Measurements from ENCODE around the gene UPF2.
"Not testable (repeated sequence)": the region's sequence is repeated elsewhere in the genome, so short reads cannot be mapped to it uniquely, and the experiment has no call there.

The UPF2 gene

DNA sequence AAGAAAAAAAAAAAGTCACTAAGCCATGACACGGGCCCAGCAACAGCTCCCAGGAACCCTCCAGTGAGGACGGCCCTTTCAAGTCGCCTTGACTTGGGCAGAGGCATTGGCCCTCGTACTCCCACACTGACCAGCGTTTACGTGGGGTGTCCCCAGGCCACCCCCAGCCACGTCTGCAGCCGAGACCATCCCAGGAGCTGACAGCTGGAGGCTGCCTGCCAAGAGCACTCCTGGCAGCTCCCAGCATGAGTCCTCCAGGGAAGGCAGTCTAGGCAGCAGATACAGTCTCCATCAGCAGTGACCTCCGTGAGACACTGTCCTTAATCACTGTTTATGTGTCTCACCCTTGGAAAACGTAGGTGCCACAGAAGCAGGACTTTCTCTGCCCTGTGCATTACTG is 133.0 kb downstream of the UPF2 start:
- DNase-seq (ENCODE audit: extremely low read depth in 1 of 2, low read depth in 1 of 2), result no peak

DNA sequence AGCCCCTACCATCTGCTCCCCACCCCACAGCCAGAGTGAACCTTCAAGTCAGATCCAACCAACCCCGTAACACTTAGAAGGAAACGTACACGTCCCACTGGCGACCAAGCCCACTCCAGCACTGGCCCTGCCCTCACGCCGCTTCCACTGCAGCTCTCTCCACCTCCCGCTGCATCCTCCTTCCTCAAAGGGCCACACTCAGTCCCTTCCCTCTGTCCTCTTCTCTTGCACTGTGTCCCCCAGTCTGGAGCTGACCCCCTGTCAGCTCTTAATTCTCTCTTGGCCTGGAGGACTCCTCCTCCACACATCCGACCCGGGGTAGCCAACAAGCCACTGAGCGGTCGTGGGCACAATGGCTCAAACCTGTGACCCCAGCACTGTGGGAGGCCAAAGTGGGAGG is 133.6 kb downstream of the UPF2 start:
- no peak for DNase-seq (ENCODE audit: extremely low read depth in 1 of 2, low read depth in 1 of 2)

DNA sequence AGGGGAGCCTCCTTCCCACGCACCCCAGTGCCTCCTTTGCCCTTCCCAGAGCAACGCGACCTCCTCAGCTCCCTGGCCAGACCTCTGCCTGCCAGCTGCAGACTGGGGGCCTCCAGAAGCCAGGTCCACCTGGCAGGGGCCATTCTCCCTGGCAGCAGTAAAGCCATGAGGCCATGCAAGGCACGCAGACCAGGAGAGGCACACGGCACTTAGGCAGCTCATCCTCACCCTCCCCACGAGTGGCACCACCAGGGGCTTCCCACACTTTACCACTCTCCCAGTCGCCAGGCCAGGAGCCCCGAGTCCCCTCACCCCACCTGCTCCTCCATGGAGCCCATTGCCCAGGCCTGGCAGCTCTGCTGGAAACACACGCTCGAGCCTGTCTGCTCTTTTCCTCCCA is 134.1 kb downstream of the UPF2 start:
- DNase-seq (ENCODE audit: extremely low read depth in 1 of 2, low read depth in 1 of 2), result no peak

DNA sequence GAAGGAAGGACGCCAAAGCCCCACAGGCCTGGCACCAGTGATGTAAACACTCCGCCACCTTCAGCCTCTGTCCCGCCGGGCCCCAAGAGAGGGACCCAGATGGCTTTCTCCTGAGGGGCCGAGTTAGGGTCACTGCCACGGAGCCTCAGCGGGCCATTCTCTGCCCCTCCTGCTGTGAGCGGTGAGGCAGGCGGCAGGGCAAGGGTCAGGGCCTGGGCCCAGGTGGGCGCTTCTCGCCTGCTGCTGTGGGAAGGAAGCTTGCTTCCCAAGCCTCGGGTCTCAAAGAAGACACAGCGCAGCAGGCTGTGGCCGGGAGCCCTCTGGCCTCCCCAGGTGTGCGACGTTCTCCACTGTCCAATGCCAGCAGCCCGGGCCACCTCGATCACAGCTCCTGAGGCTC is 134.7 kb downstream of the UPF2 start:
- DNase-seq (ENCODE audit: extremely low read depth in 1 of 2, low read depth in 1 of 2), result no peak

DNA sequence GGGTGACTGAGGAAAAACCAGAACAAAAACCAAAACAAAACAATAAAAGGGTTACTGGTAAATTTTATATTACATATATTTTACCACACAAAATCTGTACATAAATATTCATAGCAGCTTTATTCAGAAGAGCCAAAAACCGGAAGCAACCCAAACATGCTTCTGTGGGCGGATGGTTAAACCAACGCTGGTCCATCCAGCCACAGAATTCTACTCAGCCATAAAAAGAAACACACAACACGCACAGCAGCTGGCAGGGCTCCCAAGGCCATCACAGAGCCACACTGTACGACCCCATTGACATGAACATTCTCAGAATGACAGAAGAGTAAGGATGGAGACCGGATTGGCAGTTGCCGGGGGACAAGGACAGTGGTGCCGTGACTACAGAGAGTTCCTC is 135.9 kb downstream of the UPF2 start:
- DNase-seq (ENCODE audit: extremely low read depth in 1 of 2, low read depth in 1 of 2), result no peak

DNA sequence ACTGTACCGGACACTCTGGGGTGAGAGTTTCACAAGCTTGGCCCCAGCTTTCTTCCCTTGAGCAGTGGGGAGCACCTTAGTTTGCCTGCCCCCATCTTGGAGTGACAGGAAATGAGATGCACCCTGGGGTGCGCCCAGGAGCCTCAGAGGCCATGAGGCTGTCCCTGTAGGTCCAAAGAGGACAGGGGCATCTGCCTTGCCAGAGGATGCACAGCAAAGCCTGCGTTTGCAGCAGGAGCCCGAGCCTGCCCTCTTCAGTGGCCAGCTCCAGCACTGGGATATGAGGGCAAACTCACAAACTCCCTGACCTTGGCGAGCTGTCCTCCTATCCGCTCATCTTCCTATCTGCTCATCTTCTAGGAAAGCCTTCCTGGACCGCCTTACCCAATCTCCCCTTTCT is 140.0 kb downstream of the UPF2 start:
- DNase-seq (ENCODE audit: extremely low read depth in 1 of 2, low read depth in 1 of 2), result no peak

DNA sequence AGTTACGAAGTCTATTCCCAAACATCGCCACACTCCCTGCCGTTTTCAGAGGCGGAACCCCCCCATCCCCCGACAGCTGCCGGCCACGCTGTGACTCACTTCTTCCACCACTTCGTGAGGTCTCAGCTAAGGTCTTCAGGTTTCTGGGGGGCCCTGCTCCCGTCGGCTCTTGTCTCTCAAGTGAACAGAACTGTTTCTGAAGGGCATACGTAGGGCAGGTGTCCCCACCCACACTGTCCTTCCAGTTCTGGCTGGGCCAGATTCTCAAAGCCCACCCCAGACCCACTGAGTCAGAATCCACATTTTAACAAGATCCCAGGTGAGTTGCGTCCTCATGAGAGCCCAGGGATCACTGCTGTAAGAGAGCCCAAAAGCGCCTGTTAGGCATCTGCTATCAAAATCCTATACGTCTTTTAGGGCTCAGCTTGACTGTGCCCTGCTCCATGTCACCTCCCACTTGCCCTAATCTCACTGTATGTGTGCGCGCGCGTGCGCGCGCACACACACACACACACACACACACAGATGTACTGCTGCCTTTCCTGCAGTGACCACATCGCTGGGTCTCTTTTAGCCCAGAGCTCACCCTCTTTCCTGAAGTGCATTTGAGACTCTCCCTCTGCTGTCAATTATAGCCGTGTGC is 140.7 kb downstream of the UPF2 start:
- no peak for DNase-seq (ENCODE audit: extremely low read depth in 1 of 2, low read depth in 1 of 2)

DNA sequence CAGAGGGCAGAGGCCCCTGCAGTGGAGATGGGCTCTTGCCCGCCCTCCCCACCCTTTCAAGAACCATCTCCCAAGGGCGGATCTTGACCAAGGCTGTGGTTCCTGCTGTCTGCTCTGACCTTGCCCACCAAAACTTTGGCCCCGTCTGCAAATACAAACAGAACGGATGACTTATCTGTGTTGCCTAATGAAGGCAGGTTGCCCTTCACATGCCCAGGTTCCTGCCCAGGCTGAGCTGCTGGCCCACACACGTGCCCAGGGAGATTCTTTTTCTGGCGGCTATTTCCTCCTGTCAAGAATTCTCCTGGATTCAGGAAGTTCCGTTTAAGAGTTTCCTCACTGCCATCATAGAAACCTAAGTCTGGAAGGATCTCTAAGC is 141.2 kb downstream of the UPF2 start:
- DNase-seq (ENCODE audit: extremely low read depth in 1 of 2, low read depth in 1 of 2), result no peak

DNA sequence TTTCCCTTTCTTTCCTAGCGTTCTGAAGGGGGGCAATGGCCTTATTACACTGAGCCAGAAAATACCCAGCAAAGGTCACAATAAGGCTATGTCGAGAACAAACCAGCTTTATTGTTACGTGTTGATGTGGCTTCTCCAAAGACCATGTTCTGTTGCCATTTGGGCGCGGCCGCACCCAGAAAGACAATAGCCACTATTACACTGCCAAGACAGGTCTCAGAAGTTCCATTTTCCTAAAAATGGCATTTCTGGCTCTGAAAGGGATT is 141.6 kb downstream of the UPF2 start:
- DNase-seq (ENCODE audit: extremely low read depth in 1 of 2, low read depth in 1 of 2), result no peak

DNA sequence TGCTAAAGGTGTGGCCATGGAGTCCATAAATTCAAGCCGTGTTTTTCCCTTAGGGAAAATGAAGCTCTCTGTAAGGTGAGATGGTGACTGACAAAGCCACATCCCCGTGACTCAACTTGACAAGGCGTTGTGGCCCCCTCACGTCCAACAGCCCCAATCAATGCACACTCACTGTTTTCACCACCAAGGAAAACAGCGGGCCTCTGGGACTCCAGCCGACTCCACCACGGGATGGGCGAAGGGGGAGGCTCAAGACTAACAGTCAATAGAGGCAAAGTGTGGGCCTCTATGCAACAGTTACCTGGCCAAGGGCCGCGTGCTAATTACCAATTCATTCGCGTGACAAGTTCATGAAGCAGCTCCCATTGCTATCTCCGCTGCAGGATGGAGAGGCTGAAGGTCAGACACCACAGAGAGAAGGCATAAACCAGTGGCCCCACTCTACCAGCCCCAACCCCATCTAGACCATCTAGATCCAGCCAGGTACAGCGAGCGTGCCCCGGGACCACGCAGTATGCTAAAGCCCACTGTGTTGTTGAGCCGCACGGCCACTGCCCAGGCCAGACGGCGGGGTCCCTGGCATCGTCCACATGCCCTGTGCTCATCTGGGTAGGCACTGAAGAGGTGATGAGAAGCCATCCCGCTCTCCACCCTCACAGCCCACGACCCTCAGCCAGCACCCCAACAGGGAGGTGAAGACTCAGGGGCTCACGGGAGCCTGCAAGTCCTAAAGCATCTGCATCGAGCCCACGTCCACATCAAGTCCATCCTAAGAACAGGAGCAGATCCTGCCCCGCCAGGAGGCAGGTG is 143.3 kb downstream of the UPF2 start:
- DNase-seq (ENCODE audit: extremely low read depth in 1 of 2, low read depth in 1 of 2), result no peak

DNA sequence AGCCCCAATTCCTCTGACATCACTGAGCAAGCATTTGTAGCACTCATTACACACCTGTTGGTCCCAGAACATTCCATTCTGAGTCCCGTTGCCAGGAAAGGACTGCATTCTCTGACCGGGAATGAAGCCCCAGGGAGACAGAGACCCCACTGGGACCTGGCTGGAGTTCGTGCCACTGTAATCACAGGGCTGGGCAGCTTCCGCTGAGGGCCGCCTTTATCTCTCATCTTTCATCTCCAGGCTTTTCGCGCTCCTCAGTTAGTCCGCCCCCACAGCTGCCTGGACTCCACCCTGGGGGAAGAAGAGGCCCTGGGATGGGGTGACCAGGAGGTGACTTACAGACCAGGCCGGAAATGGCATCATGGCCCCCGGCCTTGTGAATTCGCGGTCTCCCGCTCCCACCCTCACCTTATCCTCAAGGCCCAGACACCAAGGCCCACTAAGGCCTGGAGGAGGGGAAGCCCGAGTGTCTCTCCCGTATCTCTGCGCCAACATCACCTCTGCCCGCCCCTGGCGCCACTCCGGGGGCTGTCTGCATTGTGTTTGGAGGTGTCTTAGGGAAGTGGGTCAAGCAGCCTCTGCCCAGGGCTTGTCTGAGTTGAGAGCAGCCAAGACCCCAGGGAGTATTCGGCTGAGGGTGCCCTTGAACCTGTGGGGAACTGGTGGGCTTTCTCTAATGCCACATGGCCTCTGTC is 144.1 kb downstream of the UPF2 start:
- no peak for DNase-seq (ENCODE audit: extremely low read depth in 1 of 2, low read depth in 1 of 2)

DNA sequence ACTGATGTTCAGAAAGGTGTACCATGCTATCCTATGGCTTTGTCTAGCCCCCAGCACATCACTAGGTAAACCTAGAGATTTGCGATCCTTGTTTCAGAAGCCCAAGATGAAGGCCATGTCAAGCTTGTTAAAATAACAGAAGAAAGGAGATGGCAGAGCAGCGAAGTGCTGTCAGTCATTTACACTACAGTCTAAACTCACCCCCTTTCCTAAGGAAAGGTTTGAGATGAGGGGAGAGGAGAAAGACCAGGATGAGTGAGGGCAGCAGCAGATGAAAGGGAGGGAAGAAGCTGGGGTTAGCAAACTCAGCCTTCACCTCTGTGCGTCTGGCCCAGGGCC is 144.6 kb downstream of the UPF2 start:
- no peak for DNase-seq (ENCODE audit: extremely low read depth in 1 of 2, low read depth in 1 of 2)

DNA sequence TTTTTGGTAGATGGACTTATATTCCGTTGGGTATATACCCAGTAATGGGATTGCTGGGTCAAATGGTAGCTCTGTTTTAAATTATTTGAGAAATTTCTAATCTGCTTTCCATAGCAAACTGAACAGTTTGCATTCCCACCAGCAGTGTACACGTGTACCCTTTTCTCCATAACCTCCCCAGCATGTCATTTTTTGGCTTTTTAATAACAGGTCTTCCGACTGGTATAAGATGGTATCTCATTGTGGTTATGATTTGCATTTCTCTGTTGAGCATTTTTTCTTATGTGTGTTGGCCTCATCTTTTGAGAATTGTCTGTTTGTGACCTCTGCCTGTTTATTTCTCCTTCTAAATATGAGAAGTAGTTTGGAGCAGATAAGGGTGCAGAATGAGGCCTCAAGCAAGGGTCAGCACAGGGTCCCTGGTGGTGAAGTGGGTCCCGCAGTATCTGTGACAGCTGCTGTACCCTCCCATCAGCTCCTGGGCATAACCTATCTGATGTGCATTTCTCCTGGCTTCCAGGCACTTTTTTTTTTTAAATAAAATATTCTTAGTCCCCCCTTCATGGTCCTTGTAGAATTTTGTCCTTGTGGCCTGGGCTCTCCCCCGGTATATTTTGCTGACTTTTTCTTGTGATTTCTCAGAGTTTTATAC is 145.9 kb downstream of the UPF2 start:
- DNase-seq (ENCODE audit: extremely low read depth in 1 of 2, low read depth in 1 of 2), result no peak

DNA sequence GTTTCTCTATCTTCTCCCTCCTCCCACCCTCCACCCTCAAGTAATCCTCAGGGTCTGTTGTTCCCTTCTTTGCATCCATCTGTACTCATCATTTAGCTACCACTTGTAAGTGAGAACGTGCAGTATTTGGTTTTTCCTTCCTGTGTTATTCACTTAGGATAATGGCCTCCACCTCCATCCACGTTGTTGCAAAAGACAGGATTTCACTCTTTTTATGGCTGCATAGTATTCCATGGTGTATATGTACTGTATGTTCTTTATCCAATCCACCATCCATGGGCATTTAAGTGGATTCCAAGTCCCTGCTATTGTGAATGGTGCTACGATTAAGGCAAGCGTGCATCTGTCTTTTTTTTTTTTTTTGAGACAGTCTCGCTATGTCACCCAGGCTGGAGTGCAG is 147.0 kb downstream of the UPF2 start:
- no peak for DNase-seq (ENCODE audit: extremely low read depth in 1 of 2, low read depth in 1 of 2)

DNA sequence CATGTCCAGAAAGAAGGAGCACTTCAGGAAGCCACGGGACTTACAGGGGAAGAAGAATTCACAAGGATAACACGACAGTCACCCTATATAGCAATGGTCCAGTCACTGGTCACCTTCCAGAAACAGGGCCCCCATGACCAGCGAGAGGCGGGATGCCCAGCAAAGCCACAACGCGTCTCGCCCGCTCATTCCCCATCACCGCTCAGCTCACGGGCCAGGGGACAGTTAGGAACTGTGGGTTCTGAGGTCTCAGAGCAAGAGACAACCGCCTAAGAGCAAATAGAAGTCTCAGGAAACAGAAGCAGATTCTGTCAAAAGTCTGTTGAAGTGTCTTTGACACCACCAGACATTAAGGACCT is 147.5 kb downstream of the UPF2 start:
- no peak for DNase-seq (ENCODE audit: extremely low read depth in 1 of 2, low read depth in 1 of 2)

DNA sequence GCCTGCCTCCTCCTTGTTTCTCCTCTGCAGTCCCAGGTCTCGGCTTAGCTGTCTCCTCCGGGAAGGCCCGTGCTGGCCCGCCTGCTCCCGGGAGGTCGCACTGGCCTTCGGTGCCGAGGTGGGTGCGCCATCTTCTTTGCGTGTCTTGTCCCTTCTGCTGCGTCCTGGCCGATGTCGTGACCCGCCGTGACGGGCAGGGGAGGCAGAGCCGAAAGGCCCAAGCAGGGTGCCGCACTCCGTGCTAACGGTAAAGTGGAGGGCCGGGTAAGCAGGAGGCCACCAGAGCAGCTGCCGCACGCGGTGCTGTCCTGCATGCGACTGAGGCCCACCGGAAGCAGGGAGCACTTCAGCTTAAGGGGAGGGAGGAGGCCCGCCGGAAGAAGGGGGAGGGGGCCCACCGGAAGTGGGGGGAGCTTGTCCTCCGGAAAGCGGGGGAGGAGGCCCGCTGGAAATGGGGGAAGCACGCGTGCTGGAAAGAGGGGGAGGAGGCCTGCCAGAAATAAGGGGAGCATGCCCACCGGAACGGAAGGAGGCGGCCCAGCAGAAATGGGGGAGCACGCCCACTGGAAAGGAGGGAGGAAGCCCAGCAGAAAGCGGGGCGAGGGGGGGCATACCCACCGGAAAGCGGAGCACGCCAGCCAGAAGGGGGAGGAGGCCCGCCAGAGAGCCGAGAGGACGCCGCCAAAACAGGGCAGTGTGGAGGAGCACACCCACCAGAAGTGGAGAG is 148.1 kb downstream of the UPF2 start:
- DNase-seq (ENCODE audit: extremely low read depth in 1 of 2, low read depth in 1 of 2), result no peak

DNA sequence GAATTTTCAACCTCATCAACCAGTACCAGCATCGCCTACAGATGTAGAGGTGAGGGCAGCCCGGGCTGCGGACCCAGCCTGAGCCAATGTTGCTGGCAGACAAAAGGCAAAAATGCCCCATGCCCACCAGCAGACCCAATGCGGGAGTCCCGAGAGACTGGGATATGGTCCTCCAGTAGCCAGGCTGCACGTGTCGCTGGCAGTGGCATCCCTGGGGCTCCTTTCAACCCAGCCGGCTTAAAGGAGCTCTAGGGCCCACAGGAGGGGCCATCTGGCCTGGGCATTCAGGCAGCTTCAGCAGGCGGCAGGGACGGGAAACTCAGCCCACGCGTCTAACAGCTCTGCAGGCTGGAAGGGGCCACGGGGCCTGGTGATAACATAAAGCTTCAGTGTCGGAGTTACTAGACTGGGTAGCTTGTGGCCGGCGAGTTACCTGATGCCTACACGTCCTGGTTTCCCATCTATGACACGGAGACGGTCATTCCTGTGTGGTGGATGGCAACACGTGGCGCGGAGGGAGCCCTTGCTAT is 148.8 kb downstream of the UPF2 start:
- DNase-seq (ENCODE audit: extremely low read depth in 1 of 2, low read depth in 1 of 2), result no peak

DNA sequence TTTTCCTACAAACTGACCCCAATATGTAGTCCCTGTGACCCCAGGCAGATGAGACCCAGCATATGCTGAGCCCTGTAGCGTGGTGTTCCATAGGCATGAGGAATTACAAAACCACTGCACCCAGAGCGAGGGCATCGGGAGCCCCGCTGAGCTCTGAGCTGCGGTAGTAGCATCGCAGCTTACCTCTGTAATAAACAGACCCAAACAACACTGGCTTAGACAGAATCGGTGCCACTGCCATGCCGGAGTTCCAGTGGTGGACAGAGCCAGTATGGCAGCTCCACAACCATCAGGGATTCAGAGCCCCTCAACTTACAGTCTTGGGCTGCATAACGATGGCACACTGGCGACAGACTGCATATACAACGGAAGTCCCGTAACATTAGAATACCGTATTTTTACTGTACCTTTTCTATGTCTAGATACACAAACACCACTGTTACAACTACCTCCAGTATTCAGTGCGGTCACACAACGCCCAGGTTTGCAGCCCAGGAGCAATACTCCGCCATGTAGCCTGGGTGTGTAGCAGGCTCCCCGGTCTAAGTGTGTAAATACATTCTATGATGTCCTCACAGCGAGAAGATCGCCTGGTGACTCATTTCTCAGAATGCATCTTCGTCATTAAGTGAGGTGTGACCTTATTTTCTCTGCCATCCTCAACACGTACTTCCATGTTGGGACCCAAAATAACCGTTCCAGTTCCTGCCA is 150.7 kb downstream of the UPF2 start:
- DNase-seq (ENCODE audit: extremely low read depth in 1 of 2, low read depth in 1 of 2), result no peak

DNA sequence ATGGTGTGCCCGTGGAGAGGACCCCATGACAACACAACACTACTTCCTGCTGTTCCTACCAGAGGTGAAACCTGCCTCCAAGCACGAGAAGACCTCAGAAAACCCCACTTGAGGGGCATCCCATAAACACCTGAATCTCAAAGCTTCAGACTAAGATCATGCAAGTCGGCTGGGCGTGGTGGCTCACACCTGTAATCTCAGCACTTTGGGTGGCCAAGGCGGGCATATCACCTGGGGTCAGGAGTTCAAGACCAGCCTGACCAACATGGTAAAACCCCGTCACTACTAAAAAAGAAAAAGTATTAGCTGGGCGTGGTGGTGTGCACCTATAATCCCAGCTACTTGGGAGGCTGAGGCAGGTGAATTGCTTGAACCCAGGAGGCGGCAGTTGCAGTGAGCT is 153.3 kb downstream of the UPF2 start:
- not testable (repeated sequence) for DNase-seq (ENCODE audit: extremely low read depth in 1 of 2, low read depth in 1 of 2)

DNA sequence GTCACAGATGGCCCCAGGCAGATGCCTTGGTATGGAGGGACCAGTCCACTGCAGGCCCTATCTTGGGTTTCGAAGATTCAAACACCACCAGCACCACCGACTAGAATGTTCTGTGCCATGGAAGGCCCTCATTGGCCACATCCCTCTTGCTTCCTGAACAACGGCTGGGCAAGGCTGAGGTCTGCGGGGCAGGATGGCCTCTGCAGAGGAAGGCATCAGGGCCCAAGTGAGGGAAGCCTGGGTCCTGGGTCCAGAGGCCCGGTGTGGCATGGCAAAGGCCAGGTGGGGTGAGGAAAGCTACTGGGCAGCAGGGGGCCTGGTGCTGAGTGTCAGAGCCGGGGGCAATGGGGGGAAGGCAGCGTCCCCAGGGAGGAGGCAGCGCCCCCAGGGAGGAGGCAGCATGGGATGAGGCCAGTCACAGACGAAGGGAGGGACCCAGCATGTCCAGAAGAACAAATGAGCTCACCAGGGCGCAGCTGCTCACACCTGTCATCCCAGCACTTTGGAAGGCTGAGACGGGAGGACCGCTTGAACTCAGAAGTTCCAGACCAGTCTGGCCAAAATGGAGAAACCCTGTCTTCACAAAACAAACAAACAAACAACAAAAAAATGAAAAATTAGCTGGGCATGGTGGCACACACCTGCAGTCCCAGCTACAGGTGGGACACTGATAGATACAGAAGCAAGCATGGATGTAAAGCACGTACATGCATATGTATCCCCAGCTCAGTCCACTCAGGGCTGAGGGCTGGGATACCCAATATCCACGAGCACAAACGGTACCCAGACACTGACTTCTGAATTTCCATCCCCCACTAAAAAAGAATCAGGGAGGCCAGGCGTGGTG is 155.0 kb downstream of the UPF2 start:
- DNase-seq (ENCODE audit: extremely low read depth in 1 of 2, low read depth in 1 of 2), result no peak
